Fibroblast of the aortic adventitia (primary cell): ENCODE data around the gene CARS1. TPM values are rescaled to one million over a fixed set of nuclear protein-coding genes. Genes with fewer than 3 reads are reported as not detected.

ENCODE experiments used
- DNase-seq: peaks from one replicate; pipeline ENCODE4 v3.0.0-alpha.2; 2010; ENCODE audit warnings: low read depth
- H3K4me3 ChIP-seq: 2 replicates; pipeline ENCODE4 v1.5.1; 2011; ENCODE audit warnings: low read depth, mild to moderate bottlenecking, control low read depth, low read length, moderate library complexity
- CTCF ChIP-seq: IDR thresholded peaks from 2 replicates; pipeline ENCODE4 v1.5.1; 2011; ENCODE audit warnings: mild to moderate bottlenecking, low read length, control low read depth, inconsistent platforms; ENCODE audit not compliant: insufficient read depth
- total RNA-seq: library from RNA; depleted of rRNA; stranded (reverse); fragments of >200 nt; gene quantifications from 2 replicates; pipeline ENCODE4 v1.2.3, GENCODE V29; 2012; ENCODE audit warnings: low replicate concordance

Gene CARS1
- total RNA-seq: 51.6 and 95.8 TPM in 2 replicates

GRCh38 chr11:3057069-3057963 lies at the start of gene CARS1:
TSS of gene CARS1 (minus strand) at chr11:3057423. CDS start at chr11:3057367, 56 bp downstream.
- DNase-seq: peak; percentile 90
- no peak for TF ChIP-seq CTCF

GRCh38 chr11:3105791-3106735 lies 48.8 kb upstream of the CARS1 start:
- H3K4me3 ChIP-seq: no peak overlapping the region
- TF ChIP-seq CTCF: no peak
- DNase-seq: no peak

More at GRCh38 chr11:3057069-3057963, at the start of gene CARS1:
- peak within 1 kb of the TSS; percentile 97 for H3K4me3 ChIP-seq

- DNase-seq: no peak
- no peak for TF ChIP-seq CTCF
These were observed 48.0 kb upstream of the CARS1 start for GRCh38 chr11:3104961-3105790.

GRCh38 chr11:3104051-3104714 lies 47.0 kb upstream of the CARS1 start:
- no peak for TF ChIP-seq CTCF

More at GRCh38 chr11:3104961-3105790, 48.0 kb upstream of the CARS1 start:
- H3K4me3 ChIP-seq: no peak overlapping the region

GRCh38 chr11:3103076-3103475 lies 45.9 kb upstream of the CARS1 start:
- no peak for DNase-seq
- H3K4me3 ChIP-seq: no peak overlapping the region
- no peak for TF ChIP-seq CTCF

More at GRCh38 chr11:3104051-3104714, 47.0 kb upstream of the CARS1 start:
- H3K4me3 ChIP-seq: no peak overlapping the region
- no peak for DNase-seq
